ENCODE data around the gene SEMA6D.

The SEMA6D gene

GRCh38 chr15:47787875-47788274 is 70.6 kb downstream of the SEMA6D start:
- no peak for DNase-seq (ENCODE audit: low read depth)

- DNase-seq (ENCODE audit: low read depth): no peak
Measured at GRCh38 chr15:47788685-47789084, 71.4 kb downstream of the SEMA6D start.

DNA sequence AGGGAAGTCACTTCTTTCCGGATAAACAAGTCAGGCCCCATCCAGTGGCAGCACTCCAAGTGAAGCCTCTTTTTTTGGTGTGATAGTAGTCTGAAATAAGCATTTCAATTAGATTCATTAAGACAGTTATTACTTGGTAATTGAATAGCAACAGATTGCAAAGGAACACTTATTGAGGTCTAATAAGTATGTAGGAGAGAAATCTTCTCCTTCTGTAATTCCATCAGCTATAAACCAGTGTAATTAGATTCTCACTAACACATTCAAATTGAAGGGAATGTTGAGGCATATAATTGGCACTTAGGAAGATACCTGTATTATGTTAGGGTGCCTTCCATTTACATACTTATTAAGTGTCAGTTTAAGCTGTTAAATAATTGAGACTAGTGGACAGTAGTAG is 73.9 kb downstream of the SEMA6D start:
- DNase-seq (ENCODE audit: low read depth): no peak

- no peak for DNase-seq (ENCODE audit: low read depth)
Measured at GRCh38 chr15:47792231-47792630, 74.9 kb downstream of the SEMA6D start.

- peak; percentile 12 for DNase-seq (ENCODE audit: low read depth)
Measured at GRCh38 chr15:47794252-47794914, 77.1 kb downstream of the SEMA6D start.

GRCh38 chr15:47795864-47796263 is 78.6 kb downstream of the SEMA6D start:
- DNase-seq (ENCODE audit: low read depth): no peak

DNA sequence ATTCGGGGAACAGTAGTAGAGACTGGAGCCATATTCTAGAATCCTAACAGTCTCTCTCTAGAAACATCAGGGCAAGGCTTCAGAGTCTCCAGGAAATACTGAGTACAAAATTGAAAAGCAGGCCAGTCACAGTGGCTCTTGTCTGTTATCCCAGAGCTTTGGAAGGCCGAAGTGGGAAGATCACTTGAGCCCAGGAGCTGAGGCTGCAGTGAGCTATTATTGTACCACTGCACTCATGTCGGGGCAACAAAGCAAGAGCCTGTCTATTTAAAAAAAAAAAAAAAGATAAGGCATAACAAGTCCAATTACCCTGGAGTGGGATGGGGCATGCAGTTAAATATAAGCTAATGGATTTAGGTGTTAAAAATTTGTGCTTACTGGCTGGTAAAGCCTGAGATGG is 79.0 kb downstream of the SEMA6D start:
- no peak for DNase-seq (ENCODE audit: low read depth)

DNA sequence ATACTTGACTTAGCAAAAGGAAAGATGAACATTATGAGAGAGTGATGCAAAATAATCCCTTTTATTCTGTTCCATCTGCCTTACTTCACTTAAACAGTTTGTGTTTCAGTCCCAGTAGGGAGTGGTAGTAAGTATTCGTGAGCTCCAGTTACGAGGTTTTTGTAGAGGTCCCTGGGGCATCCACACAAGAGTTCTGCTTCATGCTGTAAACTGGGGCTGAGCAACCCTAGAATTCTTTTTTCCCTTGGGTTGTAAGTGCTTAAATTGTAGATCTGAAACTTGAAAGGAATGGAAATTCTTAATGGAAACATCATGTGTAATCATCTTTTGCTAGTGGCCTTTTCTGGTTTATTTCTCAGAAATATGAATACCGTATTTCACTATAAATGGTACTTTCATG is 79.5 kb downstream of the SEMA6D start:
- no peak for DNase-seq (ENCODE audit: low read depth)

- no peak for DNase-seq (ENCODE audit: low read depth)
Measured at GRCh38 chr15:47801522-47801921, 84.2 kb downstream of the SEMA6D start.

- DNase-seq (ENCODE audit: low read depth): no peak
Measured at GRCh38 chr15:47802216-47802615, 84.9 kb downstream of the SEMA6D start.

DNA sequence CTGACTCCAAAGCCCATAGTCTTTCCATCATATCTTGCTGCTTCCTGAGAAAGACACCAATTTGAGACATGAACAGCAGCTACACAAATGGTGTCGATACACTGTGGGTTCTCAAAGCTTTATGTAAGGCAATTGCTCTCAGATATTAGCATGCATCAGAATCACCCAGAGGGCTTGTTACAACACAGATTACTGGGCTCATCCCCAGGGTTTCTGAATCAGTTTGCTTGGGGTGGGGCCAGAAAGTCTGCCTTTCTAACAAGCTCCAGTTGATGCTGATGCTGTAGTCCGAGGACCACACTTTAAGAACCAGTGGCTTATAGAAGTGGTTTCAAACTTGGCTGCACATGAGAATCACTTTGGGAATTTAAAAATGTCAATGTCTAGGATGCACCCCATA is 86.5 kb downstream of the SEMA6D start:
- peak; percentile 12 for DNase-seq (ENCODE audit: low read depth)

DNA sequence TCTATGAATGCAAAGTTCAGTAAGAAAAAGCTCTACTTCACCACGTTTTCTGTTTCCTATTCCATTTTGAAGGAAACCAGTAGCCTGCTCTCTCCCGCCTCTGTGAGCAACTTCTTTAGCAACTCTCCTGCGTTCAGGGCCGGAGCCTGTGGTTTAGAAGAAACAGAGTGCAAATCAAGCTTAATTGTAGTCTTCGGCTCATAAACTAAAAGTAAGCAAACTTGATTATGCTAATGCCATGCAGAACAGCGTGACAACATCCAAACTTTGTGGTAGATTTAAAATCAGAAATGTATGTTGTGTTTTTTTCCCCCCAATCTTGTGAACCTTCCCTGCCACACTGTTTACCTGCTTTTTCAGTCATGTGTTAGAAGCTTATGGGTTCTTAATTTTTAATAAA is 87.4 kb downstream of the SEMA6D start:
- no peak for DNase-seq (ENCODE audit: low read depth)

DNA sequence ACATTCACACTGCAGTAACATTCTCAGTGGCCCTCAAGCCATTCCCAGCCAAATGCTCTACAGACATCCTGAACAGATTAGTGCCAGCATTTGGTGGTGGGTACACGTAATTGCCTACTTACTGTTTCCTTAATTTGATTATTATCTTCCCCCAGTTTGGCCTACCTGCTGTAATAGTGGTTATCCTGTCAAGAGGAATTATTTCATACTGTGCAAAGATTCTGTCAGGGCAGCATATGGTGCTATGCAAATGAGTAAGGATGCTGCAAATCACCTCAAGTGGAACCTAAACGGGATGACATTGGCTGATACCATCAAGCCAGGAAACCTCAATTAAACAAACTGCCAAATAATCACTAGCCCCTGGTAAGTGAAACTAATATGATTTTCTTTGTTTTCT is 88.7 kb downstream of the SEMA6D start:
- DNase-seq (ENCODE audit: low read depth): no peak

DNA sequence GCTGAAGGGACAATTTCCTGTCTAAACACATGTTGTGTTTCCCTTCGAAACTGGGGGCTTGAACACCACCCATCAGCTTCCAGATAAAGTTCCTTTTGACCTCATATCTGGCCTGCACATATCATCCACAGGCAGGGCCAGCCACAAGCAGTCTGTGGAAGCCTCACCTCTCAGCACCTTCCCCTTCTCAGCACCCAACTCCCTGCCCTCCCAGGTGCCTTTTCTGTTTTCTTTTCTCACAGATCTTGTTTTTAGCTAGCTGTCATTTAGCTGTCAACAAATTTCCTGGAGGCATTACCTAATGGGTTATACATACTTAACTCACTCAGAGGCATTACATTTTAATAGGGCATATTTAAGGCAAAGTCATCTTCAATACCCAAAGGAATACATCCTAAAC is 93.9 kb downstream of the SEMA6D start:
- no peak for DNase-seq (ENCODE audit: low read depth)

GRCh38 chr15:47812470-47812999 is 95.2 kb downstream of the SEMA6D start:
- DNase-seq (ENCODE audit: low read depth): peak; percentile 87

GRCh38 chr15:47813748-47814384 is 96.6 kb downstream of the SEMA6D start:
- DNase-seq (ENCODE audit: low read depth): no peak

- no peak for DNase-seq (ENCODE audit: low read depth)
Measured at GRCh38 chr15:47814620-47815019, 97.3 kb downstream of the SEMA6D start.

DNA sequence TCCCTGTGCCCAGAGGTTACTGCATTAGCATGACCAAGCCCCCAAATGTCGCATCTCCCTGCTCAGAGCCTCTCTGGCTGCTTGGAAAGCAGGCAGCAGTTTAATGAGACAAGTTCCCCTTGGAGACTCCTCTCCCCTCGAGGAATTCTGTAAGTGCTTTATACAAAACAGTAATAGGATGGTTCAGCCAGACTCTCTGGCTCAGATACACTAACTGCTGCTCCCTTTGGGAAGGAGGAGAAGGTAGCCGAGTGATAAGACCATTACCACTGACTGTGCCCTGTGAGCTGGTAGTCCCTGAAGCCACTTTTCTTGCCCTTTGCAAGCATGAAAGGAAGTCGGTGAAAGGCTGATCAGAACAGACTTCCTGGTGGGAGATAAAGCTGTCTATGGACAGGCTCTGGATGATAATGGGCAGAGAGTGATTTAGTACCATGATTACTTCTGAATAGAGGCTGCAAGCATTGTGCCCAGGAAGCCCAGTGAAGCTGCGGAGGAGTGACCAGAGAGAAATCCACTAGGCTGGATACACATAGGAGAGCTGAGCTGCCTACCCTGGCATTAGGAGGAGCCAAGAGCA is 100.8 kb downstream of the SEMA6D start:
- no peak for DNase-seq (ENCODE audit: low read depth)

GRCh38 chr15:47819158-47819557 is 101.9 kb downstream of the SEMA6D start:
- DNase-seq (ENCODE audit: low read depth): no peak

GRCh38 chr15:47820057-47820746 is 102.9 kb downstream of the SEMA6D start:
- peak; percentile 74 for DNase-seq (ENCODE audit: low read depth)

GRCh38 chr15:47820747-47821319 is 103.5 kb downstream of the SEMA6D start:
- DNase-seq (ENCODE audit: low read depth): peak; percentile 95

GRCh38 chr15:47822048-47822447 is 104.7 kb downstream of the SEMA6D start:
- no peak for DNase-seq (ENCODE audit: low read depth)
